Mammary microvascular endothelial cell (primary cell): ENCODE data around the gene SCGB1C1. TPM values are rescaled to one million over a fixed set of nuclear protein-coding genes. Genes with fewer than 3 reads are reported as not detected.

Source experiments
- total RNA-seq: library from RNA; depleted of rRNA; stranded (reverse); fragments of >200 nt; gene quantifications from 2 replicates; pipeline ENCODE4 v1.2.3, GENCODE V29; 2015

Gene SCGB1C1
- not detected in 2 replicates for total RNA-seq

GRCh38 chr11:192674-193128, at the start of gene SCGB1C1:
TSS of gene SCGB1C1 (plus strand) at chr11:193078. CDS start at chr11:193100, 22 bp downstream.

GRCh38 chr11:207208-207862, 14.5 kb downstream of the SCGB1C1 start, which contains the start of the genes BET1L and RIC8A:
TSS of gene BET1L (minus strand) at chr11:207399. CDS start at chr11:207321, 78 bp downstream.
TSS of gene RIC8A (plus strand) at chr11:207708. CDS start at chr11:208855, 1,147 bp downstream.

GRCh38 chr11:235997-236773, 43.3 kb downstream of the SCGB1C1 start, which contains the start of gene SIRT3:
TSS of gene SIRT3 (minus strand) at chr11:236342. CDS start at chr11:236328, 14 bp downstream.

DNA sequence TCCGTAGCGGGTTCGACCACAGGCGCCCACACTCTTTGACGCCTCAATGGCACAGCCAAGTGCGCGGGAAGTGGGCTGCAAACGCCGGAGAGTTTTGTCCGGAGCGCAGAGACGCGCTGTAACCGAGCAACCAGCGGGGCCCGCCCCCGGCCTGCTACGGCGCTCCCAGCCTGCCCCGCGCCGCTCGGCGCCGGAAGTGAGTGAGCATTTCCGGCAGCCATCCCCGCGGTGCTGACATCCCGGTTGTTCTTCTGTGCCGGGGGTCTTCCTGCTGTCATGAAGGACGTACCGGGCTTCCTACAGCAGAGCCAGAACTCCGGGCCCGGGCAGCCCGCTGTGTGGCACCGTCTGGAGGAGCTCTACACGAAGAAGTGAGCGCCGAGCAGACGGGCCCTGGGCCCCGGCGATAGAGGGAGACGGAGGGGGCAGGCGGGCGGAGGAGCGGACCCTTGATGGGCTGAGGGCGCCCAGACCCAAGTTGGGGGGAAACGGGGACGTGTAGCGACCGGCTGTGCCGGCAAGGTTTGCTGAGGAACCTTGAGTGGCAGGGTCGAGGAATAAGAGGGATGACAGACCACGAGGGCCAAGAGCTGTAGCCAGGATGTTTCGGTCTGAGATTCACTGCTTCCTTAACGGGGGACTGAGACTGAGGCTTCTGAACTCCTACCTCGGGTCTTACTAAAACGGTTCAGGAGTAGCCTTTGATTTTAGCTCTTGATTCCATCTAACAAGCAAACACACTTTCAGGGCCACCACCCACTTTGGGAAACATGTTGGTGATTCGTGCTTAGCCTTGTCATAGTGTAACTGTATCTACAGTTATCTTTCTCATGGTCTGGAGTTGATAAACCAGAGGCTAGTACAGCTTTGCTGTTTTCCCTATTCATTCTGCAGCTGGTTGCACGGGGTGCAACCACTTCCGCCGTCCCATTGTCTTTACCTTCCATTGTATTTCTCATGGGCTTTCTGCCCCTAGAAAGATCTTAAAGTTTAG, 44.2 kb downstream of the SCGB1C1 start, which contains the start of gene PSMD13:
PSMD13 (plus strand) TSS at position 203 of the 994 bp plus-strand sequence; CDS start at position 277, 74 bp downstream.

Other genes starting within 250 kb of the SCGB1C1 start
- 15.4 and 17.0 TPM in 2 replicates for gene BET1L, start 14.3 kb downstream of the SCGB1C1 start, total RNA-seq
- gene RIC8A, start 14.6 kb downstream of the SCGB1C1 start, total RNA-seq: 109 and 164 TPM in 2 replicates
- gene SIRT3, start 43.3 kb downstream of the SCGB1C1 start, total RNA-seq: 6.3 and 8.7 TPM in 2 replicates
- gene PSMD13, start 43.9 kb downstream of the SCGB1C1 start, total RNA-seq: 204 and 227 TPM in 2 replicates
- gene NLRP6, start 85.3 kb downstream of the SCGB1C1 start, total RNA-seq: not detected in 2 replicates
- gene PGGHG, start 96.0 kb downstream of the SCGB1C1 start, total RNA-seq: 7.1 and 8.0 TPM in 2 replicates
- not detected in 2 replicates for gene IFITM5, start 106.4 kb downstream of the SCGB1C1 start, total RNA-seq
- 230 and 259 TPM in 2 replicates for gene IFITM2, start 114.7 kb downstream of the SCGB1C1 start, total RNA-seq
- 47.6 and 56.4 TPM in 2 replicates for gene IFITM1, start 121.0 kb downstream of the SCGB1C1 start, total RNA-seq
- gene IFITM3, start 127.8 kb downstream of the SCGB1C1 start, total RNA-seq: 288 and 289 TPM in 2 replicates
- gene B4GALNT4, start 176.4 kb downstream of the SCGB1C1 start, total RNA-seq: 0.05 TPM in 1 of 2 replicates, not detected in the other
- gene PKP3, start 201.1 kb downstream of the SCGB1C1 start, total RNA-seq: 1.6 and 2.6 TPM in 2 replicates
- 48.3 and 58.3 TPM in 2 replicates for gene SIGIRR, start 221.9 kb downstream of the SCGB1C1 start, total RNA-seq
- gene ANO9, start 248.9 kb downstream of the SCGB1C1 start, total RNA-seq: 0.20 and 0.89 TPM in 2 replicates